H9 (cell line): Measurements from ENCODE around the gene BRSK1. TPM values are rescaled to one million over a fixed set of nuclear protein-coding genes. Genes with fewer than 3 reads are reported as not detected.
A peak's percentile ranks its signal among the peaks of the same experiment; 100 is the strongest.

Source experiments
- DNase-seq: peaks from one replicate; pipeline ENCODE4 v3.0.0-alpha.2; 2017
- H2AFZ ChIP-seq: one replicate; pipeline ENCODE4 v1.6.1; 2013; ENCODE audit warnings: mild to moderate bottlenecking, low read length, control low read depth, moderate library complexity
- H2AK5ac ChIP-seq: 2 replicates; pipeline ENCODE4 v1.6.1; 2013; ENCODE audit warnings: low read length, control low read depth, mixed read lengths; ENCODE audit not compliant: insufficient read length
- H2BK120ac ChIP-seq: one replicate; pipeline ENCODE4 v1.6.1; 2013; ENCODE audit warnings: low read depth, mild to moderate bottlenecking, low read length, control low read depth, inconsistent platforms; ENCODE audit not compliant: poor library complexity, severe bottlenecking
- H2BK12ac ChIP-seq: 2 replicates; pipeline ENCODE4 v1.6.1; 2013; ENCODE audit warnings: low read length, control low read depth, mixed read lengths, low read depth; ENCODE audit not compliant: insufficient read length
- H2BK15ac ChIP-seq: 2 replicates; pipeline ENCODE4 v1.6.1; 2013; ENCODE audit warnings: low read depth, low read length, control low read depth
- H2BK20ac ChIP-seq: one replicate; pipeline ENCODE4 v1.6.1; 2013; ENCODE audit warnings: low read depth, mild to moderate bottlenecking, low read length, control low read depth, inconsistent platforms; ENCODE audit not compliant: poor library complexity, severe bottlenecking
- H2BK5ac ChIP-seq: 2 replicates; pipeline ENCODE4 v1.6.1; 2013; ENCODE audit warnings: low read length, control low read depth, mixed read lengths; ENCODE audit not compliant: insufficient read length
- H3K14ac ChIP-seq: 2 replicates; pipeline ENCODE4 v1.6.1; 2013; ENCODE audit warnings: low read length, control low read depth; ENCODE audit not compliant: insufficient read depth
- H3K18ac ChIP-seq: 2 replicates; pipeline ENCODE4 v1.6.1; 2013; ENCODE audit warnings: low read depth, mild to moderate bottlenecking, mixed read lengths, low read length, control low read depth; ENCODE audit not compliant: insufficient read length
- H3K23ac ChIP-seq: 2 replicates; pipeline ENCODE4 v1.6.1; 2013; ENCODE audit warnings: low read length, control low read depth, mixed read lengths, low read depth; ENCODE audit not compliant: insufficient read length
- H3K23me2 ChIP-seq: 2 replicates; pipeline ENCODE4 v1.6.1; 2013; ENCODE audit warnings: low read depth, mild to moderate bottlenecking, mixed read lengths, low read length, control low read depth; ENCODE audit not compliant: insufficient read length, poor library complexity, severe bottlenecking
- H3K27ac ChIP-seq: 2 replicates; pipeline ENCODE4 v1.5.1; 2013; ENCODE audit warnings: low read length, control low read depth, mixed read lengths, low read depth; ENCODE audit not compliant: insufficient read length
- H3K27me3 ChIP-seq: 2 replicates; pipeline ENCODE4 v1.6.1; 2013; ENCODE audit warnings: low read length, control low read depth, inconsistent platforms; ENCODE audit not compliant: insufficient read depth
- H3K4ac ChIP-seq: 2 replicates; pipeline ENCODE4 v1.6.1; 2013; ENCODE audit warnings: low read depth, mild to moderate bottlenecking, control low read depth, inconsistent platforms, low read length, moderate library complexity
- H3K4me1 ChIP-seq: 2 replicates; pipeline ENCODE4 v1.6.1; 2013; ENCODE audit warnings: low read length, control low read depth, inconsistent platforms; ENCODE audit not compliant: insufficient read depth
- H3K4me2 ChIP-seq: 2 replicates; pipeline ENCODE4 v1.6.1; 2013; ENCODE audit warnings: low read length, control low read depth, mixed read lengths; ENCODE audit not compliant: insufficient read length, insufficient read depth
- H3K56ac ChIP-seq: 2 replicates; pipeline ENCODE4 v1.6.1; 2013; ENCODE audit warnings: low read depth, mild to moderate bottlenecking, mixed read lengths, low read length, control low read depth; ENCODE audit not compliant: insufficient read length
- H3K79me1 ChIP-seq: 2 replicates; pipeline ENCODE4 v1.6.1; 2013; ENCODE audit warnings: low read depth, mild to moderate bottlenecking, moderate library complexity, low read length, control low read depth, inconsistent platforms; ENCODE audit not compliant: insufficient read depth, poor library complexity, severe bottlenecking
- H3K79me2 ChIP-seq: 2 replicates; pipeline ENCODE4 v1.6.1; 2013; ENCODE audit warnings: low read length, control low read depth, inconsistent platforms; ENCODE audit not compliant: insufficient read depth
- H3K9ac ChIP-seq: 2 replicates; pipeline ENCODE4 v1.6.1; 2013; ENCODE audit warnings: low read length, control low read depth, mixed read lengths; ENCODE audit not compliant: insufficient read length; ENCODE audit errors: extremely low read depth
- H3K9me3 ChIP-seq: one replicate; pipeline ENCODE4 v1.6.1; 2013; ENCODE audit warnings: low read depth, low read length, inconsistent platforms; ENCODE audit not compliant: control insufficient read depth
- H3T11ph ChIP-seq: one replicate; pipeline ENCODE4 v1.6.1; 2013; ENCODE audit warnings: mild to moderate bottlenecking, low read length, control low read depth, inconsistent platforms
- H4K20me1 ChIP-seq: one replicate; pipeline ENCODE4 v1.6.1; 2013; ENCODE audit not compliant: control insufficient read depth, insufficient read length, insufficient read depth
- H4K5ac ChIP-seq: 2 replicates; pipeline ENCODE4 v1.6.1; 2013; ENCODE audit warnings: low read depth, mild to moderate bottlenecking, mixed read lengths, low read length, control low read depth; ENCODE audit not compliant: insufficient read length
- H4K8ac ChIP-seq: replicated peaks from 2 replicates; pipeline ENCODE4 v1.6.1; 2013; ENCODE audit warnings: low read length, control low read depth, mixed read lengths, low read depth; ENCODE audit not compliant: insufficient read length
- H4K91ac ChIP-seq: 2 replicates; pipeline ENCODE4 v1.6.1; 2013; ENCODE audit warnings: low read depth, mild to moderate bottlenecking, moderate library complexity, mixed read lengths, low read length, control low read depth; ENCODE audit not compliant: insufficient read length
- H3K27ac Mint-ChIP-seq, 3 experiments: 2 replicates in 2 of 3; 3 replicates in 1 of 3; pipeline ENCODE4 v1.8.0; 2020 to 2021; ENCODE audit warnings: mixed read lengths in 3 of 3, mild to moderate bottlenecking in 1 of 3, moderate library complexity in 1 of 3
- H3K27me3 Mint-ChIP-seq: 2 replicates; pipeline ENCODE4 v1.8.0; 2021; ENCODE audit warnings: low read depth, mild to moderate bottlenecking, moderate library complexity, mixed read lengths
- H3K36me3 Mint-ChIP-seq, 3 experiments: 2 replicates in 2 of 3; 3 replicates in 1 of 3; pipeline ENCODE4 v1.8.0; 2020 to 2021; ENCODE audit warnings: low read depth in 3 of 3, mixed read lengths in 3 of 3; ENCODE audit not compliant: insufficient read depth in 1 of 3
- H3K4me1 Mint-ChIP-seq, 2 experiments: 2 replicates each; pipeline ENCODE4 v1.8.0; 2020; ENCODE audit warnings: mixed read lengths in 2 of 2
- H3K4me3 Mint-ChIP-seq, 2 experiments: 2 replicates in 1 of 2; 3 replicates in 1 of 2; pipeline ENCODE4 v1.8.0; 2020 to 2021; ENCODE audit warnings: mild to moderate bottlenecking in 2 of 2, mixed read lengths in 2 of 2, moderate library complexity in 1 of 2
- H3K9me3 Mint-ChIP-seq, 2 experiments: 2 replicates in 1 of 2; 3 replicates in 1 of 2; pipeline ENCODE4 v1.8.0; 2020; ENCODE audit warnings: mild to moderate bottlenecking in 2 of 2, mixed read lengths in 2 of 2, moderate library complexity in 1 of 2
- CTCF ChIP-seq: fragments of 200-600 bp; sonication (generic); conservative IDR thresholded peaks from 3 replicates; pipeline ENCODE4 v1.8.0; 2021; ENCODE audit warnings: antibody characterized with exemption, mild to moderate bottlenecking
- WGBS: extraction: QIAGEN DNeasy Blood & Tissue Kit; methylation state at CpG from one replicate; pipeline ENCODE4 v1.1.7; 2013; ENCODE audit warnings: missing lambda C conversion rate, low lambda C conversion rate, mixed read lengths; ENCODE audit not compliant: insufficient read length; ENCODE audit errors: extremely low coverage; 5-methylcytosine and 5-hydroxymethylcytosine counted together
- total RNA-seq: library from RNA; stranded (reverse); gene quantifications from 2 replicates; pipeline ENCODE4 v1.2.1, GENCODE V29; 2021

BRSK1 gene
- total RNA-seq, 1 experiment from 2014 or later = 43.5 TPM

GRCh38 chr19:55348317-55349034 is 64.7 kb downstream of the BRSK1 start:
- H3K4me2 ChIP-seq = peak overlapping the region; percentile 35

More at GRCh38 chr19:55348317-55349034, 64.7 kb downstream of the BRSK1 start:
- H4K91ac ChIP-seq = no peak overlapping the region
- H2AFZ ChIP-seq = no peak overlapping the region
- H2BK5ac ChIP-seq = no peak overlapping the region
- H3K56ac ChIP-seq = no peak overlapping the region
- no peak overlapping the region for H2BK20ac ChIP-seq
- H4K8ac ChIP-seq = no peak overlapping the region
- peak overlapping the region; percentile 77; the same call in 1 of the 2 replicates for H3K14ac ChIP-seq
- peak overlapping the region; percentile 24 for H3K9ac ChIP-seq
- no CpG with 5 or more reads among the region's 22 CpGs for WGBS
- H4K5ac ChIP-seq = no peak overlapping the region
- H3K79me2 ChIP-seq = no peaks in the 10 kb centered on the region
- H3K79me1 ChIP-seq = no peaks in the 10 kb centered on the region
- TF ChIP-seq CTCF = no peak
- H3K9me3 Mint-ChIP-seq = no peaks in the 10 kb centered on the region; a peak in 1 of 5 replicates
- H3K27me3 ChIP-seq = peaks cover 14% of the 10 kb centered on the region; the same call in 1 of the 2 replicates
- peak overlapping the region; percentile 94 to 99 (median 96) for H3K27ac Mint-ChIP-seq
- no peak overlapping the region for H3T11ph ChIP-seq
- peak overlapping the region; percentile 59 for H3K27ac ChIP-seq
- H3K4ac ChIP-seq = no peak overlapping the region
- no peak overlapping the region for H2BK120ac ChIP-seq
- no peak overlapping the region for H3K23ac ChIP-seq
- H3K4me3 Mint-ChIP-seq = peak overlapping the region; percentile 49 to 72
- peaks cover 7% of the 10 kb centered on the region for H3K23me2 ChIP-seq
- peak overlapping the region; percentile 54 for H3K18ac ChIP-seq
- no peaks in the 10 kb centered on the region for H4K20me1 ChIP-seq
- peaks cover 62 to 75% of the 10 kb centered on the region in 2 experiments for H3K4me1 Mint-ChIP-seq
- peaks cover 31% of the 10 kb centered on the region for H3K27me3 Mint-ChIP-seq
- H2AK5ac ChIP-seq = no peak overlapping the region
- no peaks in the 10 kb centered on the region for H3K9me3 ChIP-seq
- peaks cover 11 to 59% (median 40%) of the 10 kb centered on the region in 3 experiments; a peak in 6 of 7 replicates for H3K36me3 Mint-ChIP-seq
- peak; percentile 69 for DNase-seq
- H2BK15ac ChIP-seq = no peak overlapping the region
- no peak overlapping the region for H2BK12ac ChIP-seq
- peaks cover 2% of the 10 kb centered on the region; the same call in 1 of the 2 replicates for H3K4me1 ChIP-seq
